IPS DF 4.7 (cell line): ENCODE results near the gene VEGFB.

ENCODE experiments used
- DNase-seq: peaks from one replicate; pipeline ENCODE4 v3.0.0-alpha.2; 2013; ENCODE audit warnings: low spot score; ENCODE audit errors: extremely low read depth

Gene VEGFB

DNA sequence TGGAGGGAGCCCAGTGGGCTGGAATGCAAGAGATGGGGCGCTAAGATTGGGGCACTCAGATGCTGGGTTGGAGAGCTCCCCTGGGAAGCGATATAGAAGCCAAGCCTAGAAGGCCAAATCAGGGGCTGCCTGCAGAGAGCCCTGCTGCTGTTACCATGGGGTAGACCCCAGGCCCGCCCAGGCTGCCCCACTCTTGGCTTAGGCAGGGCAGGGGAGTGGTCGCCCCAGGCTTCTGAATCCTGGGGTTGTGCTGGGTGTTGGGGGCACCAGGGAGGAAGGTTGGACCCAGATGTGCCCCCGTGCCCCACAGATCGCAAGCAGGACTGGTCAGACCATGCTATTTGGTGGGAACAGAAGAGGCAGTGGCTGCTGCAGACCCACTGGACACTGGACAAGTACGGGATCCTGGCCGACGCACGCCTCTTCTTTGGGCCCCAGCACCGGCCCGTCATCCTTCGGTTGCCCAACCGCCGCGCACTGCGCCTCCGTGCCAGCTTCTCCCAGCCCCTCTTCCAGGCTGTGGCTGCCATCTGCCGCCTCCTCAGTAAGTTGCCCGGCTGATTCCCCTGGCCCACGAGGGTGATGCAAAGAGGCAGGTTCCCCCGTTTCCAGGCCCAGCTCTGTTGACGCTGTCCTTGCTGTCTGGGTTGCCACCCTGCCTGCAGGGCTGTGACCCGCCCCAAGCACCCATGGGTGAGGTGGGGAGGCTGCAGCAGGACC, 23.9 kb upstream of the VEGFB start:
- DNase-seq, result no peak

DNA sequence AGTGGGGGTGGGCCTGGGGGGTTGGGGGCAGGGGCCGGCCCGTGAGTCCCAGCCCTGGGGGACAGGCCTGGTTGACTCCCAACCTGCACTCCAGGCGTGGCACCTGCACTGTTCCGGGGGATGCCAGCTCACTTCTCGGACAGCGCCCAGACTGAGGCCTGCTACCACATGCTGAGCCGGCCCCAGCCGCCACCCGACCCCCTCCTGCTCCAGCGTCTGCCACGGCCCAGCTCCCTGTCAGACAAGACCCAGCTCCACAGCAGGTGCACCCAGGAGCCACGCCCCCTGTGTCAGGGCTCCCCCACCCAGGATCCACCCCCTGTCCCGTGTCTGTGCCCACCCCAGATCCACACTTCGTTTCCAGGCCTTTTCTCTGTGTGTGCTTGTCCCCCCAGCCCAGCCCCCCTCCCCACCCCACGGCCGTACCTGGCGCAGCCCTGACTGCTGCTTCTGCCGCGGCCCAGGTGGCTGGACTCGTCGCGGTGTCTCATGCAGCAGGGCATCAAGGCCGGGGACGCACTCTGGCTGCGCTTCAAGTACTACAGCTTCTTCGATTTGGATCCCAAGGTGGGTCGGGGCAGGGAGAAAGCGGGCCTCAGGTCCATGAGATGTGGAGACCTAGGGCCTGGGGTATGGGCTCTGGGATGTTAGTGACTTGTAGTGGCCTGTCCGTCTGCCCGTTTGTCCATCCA, 23.1 kb upstream of the VEGFB start:
- DNase-seq, result no peak

DNA sequence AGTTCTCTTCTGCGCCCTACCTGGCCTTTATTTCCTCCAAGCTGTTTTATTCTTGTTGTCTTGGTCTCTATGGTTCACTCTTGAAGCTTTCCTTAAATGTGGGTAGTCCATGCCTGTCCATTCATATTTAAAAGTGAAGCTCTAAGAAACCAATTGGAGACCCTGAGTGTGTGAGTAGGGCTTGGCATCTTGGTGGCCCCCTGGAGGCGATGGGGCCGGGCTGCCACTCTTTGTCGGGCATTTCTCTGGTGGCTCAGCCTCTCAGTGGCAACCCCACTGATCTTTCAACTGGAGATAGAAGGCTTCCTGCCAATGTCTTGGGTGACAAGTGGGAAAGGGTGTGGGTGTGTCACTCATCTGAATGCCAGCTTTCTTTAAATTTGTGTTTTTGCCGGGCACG, 17.5 kb upstream of the VEGFB start:
- no peak for DNase-seq

DNA sequence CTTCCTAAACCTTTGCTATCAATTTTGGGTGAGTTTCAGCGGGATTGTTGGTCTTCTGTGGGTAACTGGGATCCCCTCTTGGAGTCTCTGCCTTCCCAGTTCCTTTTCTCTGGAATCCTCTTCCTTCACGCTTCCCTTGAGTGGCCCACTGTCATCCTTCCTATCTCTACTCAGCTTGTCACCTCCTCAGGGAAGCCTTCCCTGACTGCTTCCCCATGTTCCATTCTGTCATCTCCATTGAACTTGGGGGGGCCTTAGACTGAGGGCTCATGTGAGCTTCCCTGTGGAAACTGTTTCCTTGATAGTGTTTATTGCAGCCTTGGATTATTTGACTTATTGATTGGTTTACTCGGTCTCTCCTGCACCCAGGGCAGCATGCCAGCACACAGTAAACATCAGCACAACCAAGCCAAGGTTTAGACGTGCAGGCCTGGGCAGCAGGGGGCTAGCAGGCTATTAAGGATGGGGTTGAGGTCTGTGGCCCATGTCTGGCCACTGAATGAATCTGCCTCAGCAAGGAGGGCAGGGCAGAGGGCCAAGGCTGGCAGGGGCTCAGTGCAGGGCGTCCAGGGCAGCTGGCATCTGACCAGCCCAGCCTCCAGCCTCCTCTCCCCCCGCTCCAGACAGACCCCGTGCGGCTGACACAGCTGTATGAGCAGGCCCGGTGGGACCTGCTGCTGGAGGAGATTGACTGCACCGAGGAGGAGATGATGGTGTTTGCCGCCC, 15.6 kb upstream of the VEGFB start:
- DNase-seq, result no peak

DNA sequence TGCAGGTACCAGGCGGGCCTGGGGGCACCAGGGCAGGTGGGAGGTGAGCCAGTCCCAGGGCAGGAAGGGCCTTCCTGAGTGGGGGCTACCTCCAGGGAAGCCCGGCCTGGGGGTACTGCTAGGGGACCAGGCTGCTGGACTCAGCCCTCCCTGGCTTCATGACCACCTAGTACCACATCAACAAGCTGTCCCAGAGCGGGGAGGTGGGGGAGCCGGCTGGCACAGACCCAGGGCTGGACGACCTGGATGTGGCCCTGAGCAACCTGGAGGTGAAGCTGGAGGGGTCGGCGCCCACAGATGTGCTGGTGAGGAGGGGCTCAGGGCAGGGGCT, 15.1 kb upstream of the VEGFB start:
- DNase-seq, result no peak

DNA sequence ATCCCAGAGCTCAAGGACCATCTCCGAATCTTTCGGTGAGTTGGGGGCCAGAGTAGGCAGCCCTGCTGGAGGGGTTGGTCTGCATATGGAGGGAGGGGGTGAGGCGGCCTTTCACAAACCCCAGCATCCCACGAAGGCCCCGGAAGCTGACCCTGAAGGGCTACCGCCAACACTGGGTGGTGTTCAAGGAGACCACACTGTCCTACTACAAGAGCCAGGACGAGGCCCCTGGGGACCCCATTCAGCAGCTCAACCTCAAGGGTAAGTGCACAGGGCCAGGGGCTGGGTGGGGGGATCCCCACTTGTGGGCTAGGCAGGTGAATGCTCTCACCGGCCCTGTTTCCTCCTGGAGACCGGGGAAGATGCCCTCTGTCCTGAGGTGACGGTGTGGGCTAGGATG, 14.6 kb upstream of the VEGFB start:
- no peak for DNase-seq

DNA sequence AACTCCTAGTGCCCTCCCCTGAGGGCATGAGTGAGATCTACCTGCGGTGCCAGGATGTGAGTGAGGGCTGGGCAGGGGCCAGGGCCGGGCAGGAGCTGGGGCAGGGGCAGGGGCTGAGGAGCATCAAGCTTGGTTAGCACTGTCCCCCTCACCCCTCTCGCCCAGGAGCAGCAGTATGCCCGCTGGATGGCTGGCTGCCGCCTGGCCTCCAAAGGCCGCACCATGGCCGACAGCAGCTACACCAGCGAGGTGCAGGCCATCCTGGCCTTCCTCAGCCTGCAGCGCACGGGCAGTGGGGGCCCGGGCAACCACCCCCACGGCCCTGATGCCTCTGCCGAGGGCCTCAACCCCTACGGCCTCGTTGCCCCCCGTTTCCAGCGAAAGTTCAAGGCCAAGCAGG, 14.1 kb upstream of the VEGFB start:
- DNase-seq, result no peak

DNA sequence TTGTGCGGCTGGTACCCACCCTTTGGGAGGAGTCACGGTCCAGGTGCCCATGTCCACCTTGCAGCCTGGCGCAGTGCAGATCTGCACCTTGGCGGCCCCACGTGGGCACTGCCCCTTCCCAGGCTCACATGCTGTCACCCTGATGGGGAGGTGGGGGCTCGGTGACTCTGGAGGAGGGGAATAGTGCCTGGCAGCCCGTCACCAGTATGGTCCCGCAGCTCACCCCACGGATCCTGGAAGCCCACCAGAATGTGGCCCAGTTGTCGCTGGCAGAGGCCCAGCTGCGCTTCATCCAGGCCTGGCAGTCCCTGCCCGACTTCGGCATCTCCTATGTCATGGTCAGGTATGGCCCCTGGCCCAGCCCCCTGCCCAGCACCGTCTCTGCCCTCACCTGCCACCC, 13.6 kb upstream of the VEGFB start:
- DNase-seq, result no peak

DNA sequence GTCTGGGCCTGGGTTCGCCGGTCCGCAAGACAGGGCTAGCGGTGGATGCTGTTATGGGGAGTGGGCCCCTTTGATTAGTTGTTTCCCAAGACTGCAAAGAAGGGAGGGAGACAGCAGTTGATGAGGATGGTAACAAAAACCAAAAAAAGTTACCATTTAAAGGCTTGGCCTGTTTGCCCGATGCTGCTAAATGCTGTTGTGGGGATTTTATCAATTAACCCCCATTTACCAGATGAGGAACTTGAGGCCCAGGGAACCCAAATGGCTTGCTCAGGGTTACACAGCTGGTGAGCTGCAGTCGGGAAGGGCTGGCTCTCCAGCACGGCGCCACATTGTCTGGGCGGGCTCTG, 11.8 kb upstream of the VEGFB start:
- DNase-seq, result no peak

DNA sequence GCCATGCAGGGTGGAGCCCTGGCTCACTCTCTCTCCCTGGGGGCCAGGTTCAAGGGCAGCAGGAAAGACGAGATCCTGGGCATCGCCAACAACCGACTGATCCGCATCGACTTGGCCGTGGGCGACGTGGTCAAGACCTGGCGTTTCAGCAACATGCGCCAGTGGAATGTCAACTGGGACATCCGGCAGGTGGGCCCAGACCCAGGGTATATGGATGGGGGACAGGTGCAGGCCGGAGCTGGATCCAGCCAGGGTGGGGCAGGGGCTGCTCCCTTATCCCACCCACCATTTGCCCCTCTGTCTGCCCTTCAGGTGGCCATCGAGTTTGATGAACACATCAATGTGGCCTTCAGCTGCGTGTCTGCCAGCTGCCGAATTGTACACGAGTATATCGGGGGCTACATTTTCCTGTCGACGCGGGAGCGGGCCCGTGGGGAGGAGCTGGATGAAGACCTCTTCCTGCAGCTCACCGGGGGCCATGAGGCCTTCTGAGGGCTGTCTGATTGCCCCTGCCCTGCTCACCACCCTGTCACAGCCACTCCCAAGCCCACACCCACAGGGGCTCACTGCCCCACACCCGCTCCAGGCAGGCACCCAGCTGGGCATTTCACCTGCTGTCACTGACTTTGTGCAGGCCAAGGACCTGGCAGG, 11.3 kb upstream of the VEGFB start:
- DNase-seq, result no peak

DNA sequence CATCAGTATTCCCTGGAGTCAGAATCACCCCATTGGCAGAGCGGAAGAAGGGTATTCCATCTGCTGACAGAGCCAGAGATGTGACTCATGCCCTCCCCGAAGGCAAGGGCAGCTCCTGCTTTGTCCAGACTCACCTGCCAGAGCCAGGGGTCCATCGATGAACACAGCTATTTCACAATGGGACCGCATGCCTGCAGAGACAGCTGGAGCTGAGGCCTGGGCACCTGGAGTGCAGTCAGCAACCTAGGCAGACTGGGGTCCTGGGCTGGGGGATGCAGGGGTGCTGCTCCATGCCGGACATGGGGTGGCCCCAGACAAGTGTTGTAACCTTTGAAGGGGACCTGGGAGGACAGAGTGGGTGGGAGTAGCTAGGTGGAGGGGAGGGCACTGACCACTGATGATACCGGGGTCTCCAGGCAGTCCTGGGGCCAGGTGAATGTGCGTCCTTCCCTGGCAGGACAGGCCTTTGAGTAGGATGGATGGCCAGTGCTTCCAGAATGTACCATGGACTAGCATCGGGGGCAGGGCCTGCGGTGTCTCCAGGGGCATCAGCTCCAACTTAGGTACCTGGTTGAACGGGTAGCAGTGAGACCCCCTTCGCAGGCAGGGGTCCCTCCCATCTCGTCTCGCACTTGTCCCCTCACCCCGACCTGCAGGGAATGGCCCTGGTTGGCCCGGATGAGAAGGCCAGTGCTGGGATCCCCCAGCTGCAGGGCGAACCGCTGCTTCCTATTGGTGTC, 10.1 kb upstream of the VEGFB start:
- DNase-seq, result no peak

DNA sequence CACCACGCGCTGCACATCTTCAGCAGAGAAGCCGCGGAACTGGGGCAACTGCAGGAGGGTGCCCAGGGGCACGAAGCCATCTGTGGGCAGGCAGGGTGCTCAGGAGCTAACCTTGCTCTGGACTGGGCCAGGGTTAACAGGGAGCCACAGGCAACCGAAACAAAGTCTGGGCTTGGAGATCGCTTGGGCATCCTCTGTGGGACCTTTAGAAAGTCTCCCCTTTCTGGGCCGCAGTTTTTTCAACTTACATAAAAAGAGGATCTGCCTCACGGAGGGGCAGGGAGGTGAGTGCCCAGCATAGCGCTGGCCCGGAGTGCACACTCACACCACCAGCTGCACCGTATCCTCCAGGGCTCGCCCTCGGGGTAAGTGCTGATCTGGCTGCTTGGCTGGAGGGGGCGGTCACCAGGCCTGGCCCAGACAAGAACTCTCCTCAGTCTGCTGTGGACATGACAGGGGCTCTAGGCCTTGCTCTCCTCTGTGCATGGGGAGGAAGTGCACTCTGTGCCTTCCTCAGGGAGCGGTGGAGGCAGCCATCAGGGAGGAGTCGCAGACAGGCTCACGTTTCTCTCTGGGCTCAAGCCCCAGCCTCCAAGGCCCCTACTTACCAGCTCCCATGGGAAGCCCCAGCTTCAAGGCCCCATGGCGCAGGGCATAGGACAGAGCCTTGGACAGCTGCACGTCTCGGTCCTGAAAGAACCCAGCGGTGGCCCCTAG, 9.3 kb upstream of the VEGFB start:
- DNase-seq, result no peak

DNA sequence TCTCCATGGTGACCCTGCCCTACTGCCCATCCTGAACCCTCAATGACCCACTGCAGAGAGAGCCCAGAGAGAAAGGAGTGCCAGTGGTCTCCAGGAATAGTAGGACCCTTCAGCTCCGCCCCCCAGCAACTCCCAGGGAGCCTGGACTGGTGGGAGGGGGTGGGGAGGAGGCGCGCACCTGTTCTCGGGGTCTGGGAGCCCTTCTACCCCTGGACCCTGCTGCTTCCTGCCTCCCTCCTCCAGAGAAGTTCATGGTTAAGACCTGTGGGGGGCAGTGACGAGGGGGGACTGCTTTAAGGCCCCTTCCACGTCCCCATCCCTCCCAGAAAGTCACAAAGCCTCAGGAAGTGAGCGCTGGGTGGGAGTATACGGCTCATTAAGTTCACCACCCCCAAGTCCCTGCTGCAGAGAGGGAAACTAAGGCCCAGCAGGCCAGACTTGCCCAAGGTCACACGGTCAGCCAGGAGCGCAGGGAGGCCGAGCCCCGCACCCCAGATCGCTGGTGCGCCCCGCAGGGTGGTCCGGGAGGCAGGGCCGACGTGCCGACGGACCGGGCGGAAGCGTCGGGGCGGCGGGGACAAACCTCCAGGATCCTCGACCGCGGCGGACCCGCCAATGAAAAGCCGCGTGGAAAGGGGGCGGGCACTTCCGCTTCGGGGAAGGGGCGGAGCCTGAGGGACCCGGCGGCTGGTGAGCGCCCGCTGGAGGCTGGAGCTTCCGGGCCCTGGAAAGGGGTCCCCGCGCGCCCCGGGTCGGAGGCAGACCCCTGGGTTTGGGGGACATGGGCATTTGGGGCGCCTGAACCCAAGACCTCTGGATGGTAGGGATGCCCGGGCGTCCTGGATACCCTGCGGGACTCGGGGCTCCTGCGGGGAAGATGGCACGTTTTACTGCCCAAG, 8.5 kb upstream of the VEGFB start, which contains the start of the genes NUDT22 and TRPT1:
NUDT22 (plus strand) TSS at position 667 of the 899 bp plus-strand sequence. CDS start 379 bp downstream, outside the sequence.
TRPT1 (minus strand) TSS at position 579 of the 899 bp plus-strand sequence; CDS start at position 253, 326 bp downstream.
- no peak for DNase-seq

DNA sequence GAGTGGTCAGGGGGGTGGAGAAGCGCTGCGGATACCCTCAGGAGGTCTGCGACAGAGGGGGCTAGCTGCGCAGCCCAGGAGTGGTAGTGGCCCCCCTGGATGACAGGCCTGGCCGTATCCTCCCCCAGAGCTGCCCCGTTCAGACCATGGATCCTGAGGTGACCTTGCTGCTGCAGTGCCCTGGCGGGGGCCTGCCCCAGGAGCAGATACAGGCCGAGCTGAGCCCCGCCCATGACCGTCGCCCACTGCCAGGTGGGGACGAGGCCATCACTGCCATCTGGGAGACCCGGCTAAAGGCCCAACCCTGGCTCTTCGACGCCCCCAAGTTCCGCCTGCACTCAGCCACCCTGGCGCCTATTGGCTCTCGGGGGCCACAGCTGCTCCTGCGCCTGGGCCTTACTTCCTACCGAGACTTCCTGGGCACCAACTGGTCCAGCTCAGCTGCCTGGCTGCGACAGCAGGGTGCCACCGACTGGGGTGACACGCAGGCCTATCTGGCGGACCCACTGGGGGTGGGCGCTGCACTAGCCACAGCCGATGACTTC, 7.8 kb upstream of the VEGFB start:
- DNase-seq, result no peak

DNA sequence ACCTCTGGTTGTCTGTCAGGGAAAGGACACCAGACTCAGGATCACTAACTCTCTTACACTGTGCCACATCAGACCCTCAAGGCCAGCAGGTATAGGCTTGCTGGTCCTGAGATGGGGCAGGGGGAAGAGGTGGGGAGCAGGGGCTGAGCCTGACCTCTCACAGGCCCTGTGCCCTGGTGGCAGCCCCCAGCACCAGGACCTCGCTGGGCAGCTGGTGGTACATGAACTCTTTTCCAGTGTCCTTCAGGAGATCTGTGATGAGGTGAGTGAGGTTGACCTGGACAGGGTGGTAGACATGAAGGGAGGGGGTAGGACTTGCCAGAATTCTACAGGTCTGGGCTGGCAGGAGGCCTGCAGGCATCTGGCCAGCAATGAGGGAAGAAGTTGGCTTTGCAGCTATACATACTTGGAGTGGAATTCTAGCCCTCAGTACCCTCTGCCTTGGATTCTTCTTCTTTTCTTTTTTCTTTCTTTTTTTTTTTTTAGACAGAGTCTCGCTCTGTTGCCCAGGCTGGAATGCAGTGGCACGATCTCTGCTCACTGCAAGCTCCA, 6.9 kb upstream of the VEGFB start:
- DNase-seq, result no peak

DNA sequence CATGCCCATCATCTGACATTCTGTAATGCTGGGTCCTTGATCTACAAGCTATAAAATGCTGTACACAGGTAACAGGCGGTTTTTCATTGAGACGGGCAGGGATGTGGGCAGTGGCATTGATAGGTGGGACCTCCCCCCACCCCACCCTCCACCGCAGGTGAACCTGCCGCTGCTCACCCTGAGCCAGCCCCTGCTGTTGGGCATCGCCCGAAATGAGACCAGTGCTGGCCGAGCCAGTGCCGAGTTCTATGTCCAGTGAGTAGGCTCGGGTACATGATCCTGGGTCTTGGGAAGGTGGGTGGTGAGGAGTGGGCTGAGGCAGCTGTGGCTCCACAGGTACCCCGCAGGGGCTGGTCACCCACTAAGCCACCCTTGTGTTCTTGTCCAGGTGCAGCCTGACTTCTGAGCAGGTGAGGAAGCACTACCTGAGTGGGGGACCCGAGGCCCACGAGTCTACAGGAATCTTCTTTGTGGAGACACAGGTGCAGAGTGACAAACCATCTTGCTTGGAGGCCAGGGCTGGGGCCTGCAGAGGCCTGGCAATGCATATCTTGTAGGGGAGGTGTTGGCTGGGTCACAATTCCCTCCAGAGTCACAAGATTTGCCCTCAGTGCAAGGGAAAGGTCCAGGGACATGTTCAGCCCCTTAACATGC, 5.2 kb upstream of the VEGFB start:
- no peak for DNase-seq

DNA sequence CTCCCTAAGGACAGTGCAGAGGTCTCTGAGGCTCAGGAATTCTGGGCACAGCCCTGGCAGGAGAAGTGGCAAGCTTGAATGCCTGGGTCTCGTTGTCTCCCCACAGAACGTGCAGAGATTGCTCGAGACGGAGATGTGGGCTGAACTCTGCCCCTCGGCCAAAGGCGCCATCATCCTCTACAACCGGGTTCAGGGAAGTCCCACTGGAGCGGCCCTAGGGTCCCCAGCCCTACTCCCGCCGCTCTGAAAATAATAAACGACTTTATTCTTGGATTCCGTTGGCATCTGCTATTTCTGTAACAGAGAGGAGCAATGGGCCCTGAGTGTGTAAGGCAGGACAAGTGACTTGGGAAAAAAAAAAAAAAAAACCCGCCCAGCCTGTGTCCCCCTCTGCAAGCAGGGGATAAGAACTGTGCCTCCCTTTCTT, 4.6 kb upstream of the VEGFB start:
- DNase-seq, result no peak

DNA sequence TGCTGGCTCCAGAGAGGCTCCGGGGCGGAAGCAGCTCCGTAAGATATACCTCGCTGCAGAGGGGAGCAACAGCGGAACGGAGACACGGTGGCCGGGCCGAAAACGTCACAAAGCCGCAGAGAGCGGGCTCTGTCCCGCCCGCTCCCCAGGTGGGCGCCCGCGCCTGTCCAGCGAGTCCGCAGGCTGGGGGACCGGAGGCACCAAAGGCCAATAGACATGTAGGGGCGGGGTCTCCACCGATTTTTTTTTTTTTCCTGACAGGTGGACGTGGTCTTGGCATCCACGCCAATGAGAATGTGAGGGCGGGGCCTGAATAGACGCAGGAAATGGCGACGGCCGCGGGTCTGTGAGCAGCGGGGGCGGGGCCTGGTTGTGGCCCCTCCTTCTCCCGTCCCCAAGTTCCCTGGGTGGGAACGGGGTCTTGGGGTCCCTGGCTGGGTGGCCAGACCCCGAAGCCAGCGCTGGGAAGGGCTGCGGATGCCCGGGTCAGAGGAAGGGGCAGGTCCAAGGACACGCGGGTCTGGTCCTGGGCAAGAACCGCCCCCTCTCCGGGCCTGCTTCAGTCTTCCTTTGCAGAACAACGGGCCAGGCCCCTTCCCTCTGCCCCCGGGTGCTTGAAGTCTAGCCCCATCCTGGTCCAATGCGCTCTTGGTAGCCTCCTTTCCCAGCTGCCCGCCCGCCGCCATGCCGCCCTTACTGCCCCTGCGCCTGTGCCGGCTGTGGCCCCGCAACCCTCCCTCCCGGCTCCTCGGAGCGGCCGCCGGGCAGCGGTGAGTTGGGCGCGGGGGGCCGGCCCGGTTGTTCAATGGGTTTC, 4.0 kb upstream of the VEGFB start, which contains the start of gene DNAJC4:
DNAJC4 (plus strand) TSS at position 378 of the 814 bp plus-strand sequence; CDS start at position 685, 307 bp downstream.
- DNase-seq, result no peak
